HL-60/S4 (cell line): Measurements from ENCODE around the gene WDR64.

Experiments used
- in situ Hi-C: fragments of 300-500 bp; cut with MboI; formaldehyde crosslinking; loops from 2 replicates; pipeline ENCODE4 v1.14.3; 2022; ENCODE audit warnings: low sequenced_read_pairs

The WDR64 gene

DNA sequence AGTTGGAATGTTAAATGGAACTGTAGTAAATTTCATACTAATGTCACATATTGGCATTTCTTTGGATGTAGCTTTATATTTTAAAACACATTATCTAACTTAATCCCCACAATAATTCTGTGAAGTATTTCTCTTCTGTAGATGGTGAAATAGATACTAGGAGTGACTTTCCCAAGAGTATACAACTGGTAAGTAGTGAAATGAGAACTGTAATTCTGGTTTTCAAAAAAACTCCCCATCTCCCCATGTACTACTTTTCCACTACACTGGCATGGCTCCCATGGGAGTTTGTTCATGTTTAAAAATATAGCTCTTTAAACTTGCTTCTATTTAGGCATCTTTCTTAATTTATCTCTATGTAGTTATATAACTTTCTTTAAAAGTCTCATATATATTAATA is 22.1 kb upstream of the WDR64 start:
- in situ Hi-C loops = no loop called here

DNA sequence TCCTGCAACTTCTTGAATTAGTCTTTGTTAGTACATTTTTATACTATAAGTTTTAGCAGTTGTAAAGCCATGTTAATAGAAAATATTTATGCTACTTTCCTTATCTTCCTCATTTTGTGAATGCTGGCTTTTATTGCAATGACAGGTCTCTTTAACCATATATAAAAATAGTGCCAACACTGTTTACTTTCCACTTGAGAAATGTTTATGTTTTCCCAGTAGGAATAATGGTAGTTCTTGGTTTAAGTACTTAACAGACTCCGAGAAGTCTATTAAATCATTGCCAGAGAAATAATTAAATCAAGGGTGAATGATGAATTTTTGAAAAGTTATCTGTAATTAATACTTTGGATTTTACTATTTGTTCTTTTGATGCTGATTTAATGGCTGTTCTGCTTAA is 21.6 kb upstream of the WDR64 start:
- in situ Hi-C loops = no loop called here

DNA sequence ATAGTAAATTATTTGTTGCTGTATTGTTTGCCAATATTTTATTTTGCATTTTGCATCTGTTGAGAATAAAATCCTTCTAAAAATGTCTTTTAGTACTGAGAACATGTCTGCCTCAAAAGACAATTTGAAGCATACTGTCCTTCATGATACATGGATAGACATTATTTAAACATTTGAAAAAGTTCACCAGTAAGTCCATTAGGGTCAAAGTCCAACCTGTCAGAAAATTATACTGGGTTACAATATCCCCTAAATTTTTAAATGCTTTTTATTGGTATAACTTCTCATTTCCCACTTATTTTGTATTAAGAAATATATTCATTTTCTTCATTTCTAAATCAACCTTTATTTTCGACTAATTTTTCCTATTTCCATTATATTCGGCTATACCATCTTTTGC is 21.2 kb upstream of the WDR64 start:
- in situ Hi-C loops = no loop called here

DNA sequence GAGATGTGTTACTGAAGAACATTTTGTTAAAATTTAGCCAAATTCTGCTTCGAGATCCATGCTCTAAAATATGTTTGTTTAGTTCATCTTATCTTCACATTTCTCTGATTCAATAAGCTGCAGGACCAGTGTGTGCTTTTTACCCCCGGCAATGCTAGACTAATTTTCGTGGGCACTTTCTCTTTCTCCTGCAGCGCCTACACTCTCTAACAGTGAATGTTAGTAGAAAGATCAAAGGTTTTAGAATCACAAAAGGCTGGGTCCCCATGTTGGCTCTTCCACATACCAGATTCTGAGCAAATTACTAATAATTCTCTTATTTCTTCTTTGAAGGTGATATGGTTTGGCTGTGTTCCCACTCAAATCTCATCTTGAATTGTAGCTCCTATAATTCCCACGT is 20.4 kb upstream of the WDR64 start:
- in situ Hi-C loops = no loop called here

DNA sequence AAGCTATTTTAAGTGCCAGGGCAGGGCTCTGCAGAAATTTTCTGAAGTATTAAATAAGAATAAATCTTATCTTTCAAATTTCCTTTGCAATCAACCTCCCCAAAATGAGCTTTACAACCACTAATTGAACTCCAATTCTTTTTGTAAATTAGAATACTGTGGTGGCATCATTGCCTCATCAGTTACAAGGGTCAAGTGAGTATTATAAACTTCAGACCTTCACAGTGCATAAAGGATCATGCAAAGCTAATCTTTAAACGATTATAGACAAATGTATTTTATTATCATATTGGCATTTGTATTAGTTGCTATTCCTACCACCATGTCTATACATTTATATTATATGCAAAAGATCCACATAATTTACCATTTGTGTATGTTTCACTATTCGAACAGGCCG is 19.1 kb upstream of the WDR64 start:
- in situ Hi-C loops = no loop called here

DNA sequence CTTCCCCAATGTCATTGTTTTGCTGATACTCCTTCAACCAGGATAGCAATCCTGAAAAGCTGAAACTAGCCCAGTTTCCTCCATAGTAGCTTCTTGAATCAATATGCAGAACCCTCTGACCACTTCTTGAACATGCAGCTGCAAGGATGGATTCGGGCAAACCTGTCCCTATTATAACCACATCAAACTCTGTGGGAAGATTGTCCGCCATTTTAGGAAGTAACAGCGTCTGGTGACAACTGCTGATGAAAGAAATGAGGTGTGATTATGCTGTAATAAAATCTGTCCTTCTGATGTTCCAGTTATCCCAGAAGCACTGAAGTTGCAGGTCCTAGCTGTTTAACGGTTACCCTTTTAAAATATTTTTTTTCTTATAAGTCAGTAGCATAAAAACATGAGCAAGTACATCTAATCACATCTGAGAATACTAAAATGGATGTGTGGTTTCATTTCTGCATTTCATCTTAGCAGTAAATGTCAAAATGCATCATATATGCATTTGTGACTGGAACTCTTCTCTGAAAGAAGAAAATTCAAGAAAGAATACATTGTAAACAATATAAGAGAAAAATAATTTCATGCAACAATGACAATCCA is 16.4 kb upstream of the WDR64 start:
- in situ Hi-C loops = no loop called here

DNA sequence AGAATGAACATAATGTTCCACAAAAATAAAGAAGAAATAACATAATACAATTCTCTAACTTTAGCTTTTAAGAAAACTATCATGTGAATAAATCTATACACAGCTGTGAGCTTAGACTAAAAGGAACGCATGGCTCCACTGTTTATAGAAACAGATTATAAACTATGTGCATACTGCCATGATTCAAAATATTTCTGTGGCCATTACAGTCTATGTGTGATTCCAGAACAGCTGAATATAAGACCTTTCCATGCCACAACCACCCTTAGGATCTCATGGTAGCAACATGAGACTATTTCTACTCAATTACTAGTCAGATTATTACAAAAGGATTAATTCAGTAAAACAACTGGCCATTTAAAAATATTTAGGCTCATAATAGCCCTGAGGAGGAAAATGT is 15.8 kb upstream of the WDR64 start:
- in situ Hi-C loops = no loop called here

DNA sequence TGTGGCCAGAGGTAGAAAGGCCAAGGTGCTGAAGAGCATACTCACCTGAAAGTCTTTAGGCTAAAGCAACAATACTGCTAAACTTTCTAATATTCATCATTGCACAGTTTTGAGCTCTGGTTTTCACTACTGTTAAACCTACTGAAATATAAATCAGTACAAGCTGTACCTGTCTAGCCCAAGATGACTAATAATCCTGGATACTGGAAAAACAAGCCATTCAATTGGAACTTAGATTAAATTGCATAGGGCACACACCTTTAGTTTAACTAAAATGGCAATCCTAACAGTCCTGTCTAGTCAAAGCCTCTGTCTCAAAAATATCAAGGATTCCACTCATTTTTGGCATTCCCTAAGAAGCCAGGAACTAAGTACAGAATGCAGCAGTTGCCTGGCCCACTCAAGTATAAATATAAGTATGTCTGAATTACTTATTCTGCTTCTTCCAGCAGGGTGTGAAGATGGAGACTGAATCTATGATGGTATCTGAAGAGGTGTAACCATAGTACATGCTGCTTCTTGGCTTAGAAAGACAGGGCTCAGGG is 15.0 kb upstream of the WDR64 start:
- in situ Hi-C loops = no loop called here

DNA sequence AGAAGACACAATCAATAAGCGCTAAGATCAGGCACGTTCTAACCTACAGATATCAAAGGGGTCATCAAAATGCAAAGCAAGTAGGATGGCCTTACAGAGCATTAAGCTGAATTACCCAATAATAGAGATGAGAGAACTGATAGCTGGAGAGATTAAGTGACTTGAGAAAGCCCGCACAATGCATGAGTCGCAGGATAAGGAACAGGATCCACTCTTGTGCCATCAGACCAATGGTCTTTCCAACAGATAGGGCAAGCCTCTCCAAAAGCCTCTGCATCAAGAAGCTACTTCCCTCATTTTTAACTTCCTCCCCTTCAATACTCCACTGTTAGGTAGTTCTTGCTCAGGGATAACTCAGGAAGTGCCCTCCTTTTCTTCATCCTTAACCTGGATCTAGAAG is 14.5 kb upstream of the WDR64 start:
- in situ Hi-C loops = no loop called here

DNA sequence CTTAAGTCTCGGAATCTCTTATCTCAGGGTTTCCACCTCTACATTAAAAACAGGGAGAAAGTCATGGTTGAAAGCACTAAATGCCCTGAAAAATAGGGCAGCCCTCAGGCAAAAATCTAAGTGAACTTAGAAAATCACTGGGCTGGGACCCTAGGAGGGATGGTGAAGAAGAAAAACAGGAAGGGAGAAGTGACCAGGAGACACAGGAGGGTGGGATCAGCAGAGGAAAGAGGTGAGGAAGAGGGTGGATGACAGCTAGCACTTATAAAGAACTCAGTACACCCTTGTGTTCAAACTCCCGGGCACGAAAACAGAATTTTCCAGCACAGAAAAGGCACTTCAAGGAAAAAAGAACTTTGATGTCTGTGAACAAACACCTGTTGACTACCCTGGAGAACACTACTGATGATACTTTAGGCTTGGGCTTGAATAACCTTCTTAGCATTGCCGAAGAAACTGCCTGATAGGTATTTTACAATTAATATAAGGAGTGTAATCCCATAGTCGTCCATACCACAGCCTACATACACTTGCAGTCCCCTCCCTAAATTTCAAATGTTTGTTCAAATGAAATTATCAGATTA is 13.9 kb upstream of the WDR64 start:
- in situ Hi-C loops = no loop called here

DNA sequence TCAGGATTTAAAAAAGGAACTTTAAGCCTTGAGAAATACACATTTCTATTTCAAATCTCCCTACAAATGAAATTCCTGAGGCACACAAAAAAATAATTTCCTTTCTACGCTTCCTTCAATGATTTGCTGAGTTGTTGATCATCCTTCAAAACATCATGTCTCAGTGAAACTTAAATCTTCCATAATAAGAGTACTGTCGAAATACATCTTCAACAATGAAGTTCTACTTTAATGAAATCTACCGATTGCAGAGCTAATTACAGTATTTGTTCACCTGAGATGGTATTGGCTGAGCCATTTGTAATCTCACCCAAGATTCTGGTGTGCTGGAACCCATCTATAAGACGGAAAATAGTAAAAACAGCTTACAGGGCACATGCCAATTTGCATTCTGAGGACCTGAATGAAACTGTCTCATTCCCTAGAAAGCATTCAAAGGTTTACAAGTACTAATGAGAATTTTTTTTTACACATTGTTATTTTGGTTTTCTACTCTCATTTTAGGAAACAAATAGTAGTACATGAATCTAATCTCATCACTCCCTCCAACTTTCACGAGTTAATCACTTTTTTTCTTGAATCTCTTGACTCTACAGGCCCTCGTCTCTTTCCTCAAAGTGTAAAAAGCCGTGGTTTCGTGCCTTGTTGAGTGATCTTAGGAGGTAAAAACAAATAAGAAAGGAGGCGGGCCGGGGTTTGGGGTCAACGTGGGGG is 13.0 kb upstream of the WDR64 start:
- in situ Hi-C loops = no loop called here

DNA sequence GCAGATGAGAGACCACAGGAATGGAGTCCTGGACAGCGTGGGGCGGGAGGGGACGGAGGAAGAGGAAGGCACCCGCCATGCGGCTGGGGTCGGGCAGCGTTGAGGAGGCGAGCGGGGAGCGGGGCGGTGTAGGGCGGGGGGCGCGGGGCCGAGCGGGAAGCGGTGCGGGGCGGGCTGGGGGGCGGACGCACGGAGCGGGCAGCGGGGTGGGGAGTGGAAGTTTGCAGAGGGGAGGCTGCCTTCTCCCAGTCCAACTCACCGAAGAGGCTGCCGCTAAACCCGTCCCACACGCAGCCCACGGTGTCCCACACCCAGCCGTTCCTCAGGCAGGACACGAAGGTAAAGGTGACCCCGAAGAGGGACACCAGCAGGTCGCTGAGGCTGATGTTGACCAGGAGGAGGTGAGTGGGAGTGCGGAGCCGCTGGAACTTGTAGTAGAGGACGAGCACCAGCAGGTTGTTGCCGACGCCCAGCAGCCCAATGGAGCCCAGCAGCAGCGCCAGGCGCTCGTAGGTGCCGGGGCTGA is 12.4 kb upstream of the WDR64 start:
- in situ Hi-C loops = no loop called here

DNA sequence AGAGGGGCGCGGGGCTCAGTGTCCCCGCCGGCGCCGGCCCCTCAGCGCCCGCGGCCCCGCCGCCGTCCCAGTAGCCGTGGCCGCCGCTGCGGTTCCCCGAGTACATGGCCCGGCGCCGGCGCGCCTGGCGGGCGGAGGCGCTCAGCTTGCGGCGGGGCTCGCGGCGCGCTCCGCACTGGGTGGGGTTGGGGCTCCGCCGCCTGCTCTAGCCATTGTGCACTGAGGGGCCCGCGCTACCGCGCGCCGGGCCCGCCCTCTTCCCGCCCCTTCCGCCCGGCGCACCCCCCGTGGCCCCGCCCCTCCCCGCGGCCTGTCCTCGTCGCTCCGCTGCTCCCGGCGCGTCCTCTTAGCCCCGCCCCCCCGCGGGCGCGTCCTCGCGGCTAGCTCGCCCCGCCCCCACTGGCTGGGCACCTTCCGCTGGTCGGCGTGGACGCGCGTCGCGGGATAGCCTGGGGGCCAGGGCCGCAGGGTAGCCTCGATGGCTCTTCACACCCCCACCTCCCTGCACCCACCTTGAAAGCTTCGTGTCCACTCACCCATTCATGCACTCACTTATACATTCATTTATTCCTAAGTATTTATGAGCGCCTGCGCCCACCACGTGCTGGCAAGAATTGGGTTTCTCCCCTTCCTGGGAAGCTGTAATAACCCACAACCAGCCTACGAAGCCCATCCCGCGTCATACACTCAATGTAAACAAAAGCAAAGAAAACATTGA is 11.8 kb upstream of the WDR64 start, which contains the start of the genes CHML and OPN3:
TSS of gene CHML (minus strand) at position 221 of the 718 bp plus-strand sequence. CDS start 4,603 bp downstream, outside the sequence.
TSS of gene OPN3 (minus strand) at position 221 of the 718 bp plus-strand sequence. CDS start at position 106, 115 bp downstream.
- in situ Hi-C loops = no loop called here

DNA sequence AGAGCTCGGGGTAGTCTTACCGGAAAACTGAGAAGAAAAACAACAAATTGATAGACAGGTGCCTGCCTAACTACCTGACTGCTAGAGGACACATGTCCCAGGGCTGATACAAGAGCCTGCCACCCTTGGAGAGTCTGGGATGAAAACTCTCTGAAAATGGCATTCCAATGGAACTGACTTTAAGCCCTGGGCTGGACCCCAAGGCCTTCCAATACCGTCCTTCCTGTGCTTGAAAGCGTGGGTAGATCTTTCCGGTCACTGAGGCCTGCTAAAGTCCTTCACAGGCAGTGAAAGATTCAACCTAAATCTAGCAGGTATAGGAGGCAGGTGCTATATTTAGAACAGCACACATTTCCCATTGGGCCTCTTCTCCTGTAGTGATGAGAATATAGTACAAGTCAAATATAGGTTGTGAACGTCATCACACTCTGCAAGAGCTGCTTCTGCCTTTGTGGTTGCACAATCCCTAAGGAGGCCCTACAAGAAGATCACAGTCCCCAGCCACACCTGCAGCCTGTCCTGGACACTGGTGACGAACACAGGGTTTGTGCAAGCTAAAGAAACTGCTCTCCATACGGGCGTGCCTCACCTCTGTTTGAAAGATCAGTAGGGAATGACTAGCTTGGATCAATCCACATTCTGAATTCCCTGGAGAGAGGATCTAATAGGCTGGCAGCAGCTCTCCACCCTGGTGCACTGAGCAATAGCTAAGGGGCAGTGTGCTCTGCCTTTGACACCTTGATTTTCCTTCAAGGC is 11.0 kb upstream of the WDR64 start:
- in situ Hi-C loops = no loop called here

DNA sequence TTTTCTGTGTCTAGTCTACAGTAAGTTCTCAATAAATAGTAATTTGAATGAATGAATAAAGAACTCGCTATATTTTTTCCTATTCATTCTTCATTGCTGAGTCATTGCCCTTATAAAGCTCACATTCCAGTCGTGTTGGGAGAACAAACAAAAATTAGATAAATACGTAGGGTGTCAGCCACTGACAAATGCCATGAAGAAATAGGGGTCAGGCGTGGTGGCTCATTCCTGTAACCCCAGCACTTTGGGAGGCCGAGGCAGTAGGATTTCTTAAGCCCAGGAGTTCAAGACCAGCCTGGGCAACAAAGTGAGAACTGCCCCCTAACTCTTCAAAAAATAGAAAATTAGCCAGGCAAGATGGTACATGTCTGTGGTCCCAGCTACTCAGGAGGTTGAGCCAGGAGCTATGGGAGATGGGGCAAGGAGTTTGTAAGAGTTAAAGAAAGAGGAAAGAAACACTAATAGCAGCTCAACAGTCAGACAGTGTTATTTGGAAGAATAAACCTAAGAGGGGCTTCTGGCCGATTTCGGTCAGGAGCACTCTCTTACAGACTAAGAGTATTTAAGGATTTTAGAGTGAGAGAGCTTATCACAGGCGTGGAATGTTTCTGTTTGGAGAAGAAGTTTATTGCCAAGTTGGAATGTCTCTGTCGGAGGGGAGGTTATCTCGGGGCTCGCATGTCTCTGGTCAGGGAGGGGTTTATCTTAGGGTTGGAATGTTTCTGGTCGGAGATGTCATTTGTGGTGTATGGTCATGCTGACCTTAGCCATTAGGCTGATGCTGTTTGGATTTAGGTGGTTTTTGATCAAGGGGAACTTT is 10.1 kb upstream of the WDR64 start:
- in situ Hi-C loops = no loop called here

DNA sequence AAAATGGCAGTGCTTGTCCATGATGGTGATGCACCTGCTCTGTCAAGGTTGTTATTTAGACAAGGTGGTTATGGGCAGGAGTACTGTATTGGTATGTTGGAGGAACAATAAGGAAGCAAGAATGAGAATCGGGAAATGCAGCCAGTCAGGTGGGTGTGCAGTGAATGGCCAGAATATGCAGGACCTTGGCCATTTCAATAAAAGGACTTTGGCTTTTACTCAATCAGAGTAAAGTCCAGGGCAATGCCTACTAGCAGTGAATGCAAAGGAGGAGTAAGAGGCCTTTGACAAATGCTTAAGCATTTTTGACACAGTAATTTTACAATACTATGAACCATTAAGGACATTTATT is 9.5 kb upstream of the WDR64 start:
- in situ Hi-C loops = no loop called here

DNA sequence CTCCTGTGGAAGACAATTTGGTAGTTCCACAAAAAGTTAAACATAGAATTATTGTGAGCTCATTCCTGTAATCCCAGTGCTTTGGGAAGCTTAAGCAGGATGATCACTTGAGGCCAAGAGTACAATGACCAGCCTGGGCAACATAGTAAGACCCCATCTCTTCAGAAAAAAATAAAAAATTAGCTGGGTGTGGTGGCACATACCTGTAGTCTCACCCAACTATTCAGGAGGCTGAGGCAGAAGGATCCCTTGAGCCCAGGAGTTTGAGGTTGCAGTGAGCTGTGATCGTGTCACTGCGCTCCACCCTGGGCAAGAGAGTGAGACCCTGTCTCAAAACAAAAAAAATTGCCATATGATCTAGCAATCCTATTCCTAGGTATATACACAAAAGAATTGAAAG is 7.8 kb upstream of the WDR64 start:
- in situ Hi-C loops = no loop called here

DNA sequence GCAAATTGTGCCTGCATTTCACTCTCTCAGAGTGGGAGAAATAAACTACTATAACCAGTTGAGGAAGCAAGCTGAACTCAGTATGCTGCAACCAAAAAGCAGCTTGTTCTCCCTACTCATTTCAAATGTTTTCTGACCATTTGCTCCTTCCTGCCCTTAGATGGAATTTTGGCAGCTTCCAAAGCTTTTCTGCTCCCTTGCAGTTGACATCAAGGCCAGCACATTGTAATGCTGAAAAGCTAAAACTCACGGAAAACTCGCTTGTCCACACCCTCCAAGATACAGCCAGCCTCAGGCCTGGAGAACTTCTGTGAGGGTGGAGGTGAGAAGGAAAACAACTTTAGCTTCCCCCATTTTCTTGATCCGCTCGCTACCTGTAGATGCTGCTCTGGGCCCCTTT is 6.9 kb upstream of the WDR64 start:
- in situ Hi-C loops = no loop called here

DNA sequence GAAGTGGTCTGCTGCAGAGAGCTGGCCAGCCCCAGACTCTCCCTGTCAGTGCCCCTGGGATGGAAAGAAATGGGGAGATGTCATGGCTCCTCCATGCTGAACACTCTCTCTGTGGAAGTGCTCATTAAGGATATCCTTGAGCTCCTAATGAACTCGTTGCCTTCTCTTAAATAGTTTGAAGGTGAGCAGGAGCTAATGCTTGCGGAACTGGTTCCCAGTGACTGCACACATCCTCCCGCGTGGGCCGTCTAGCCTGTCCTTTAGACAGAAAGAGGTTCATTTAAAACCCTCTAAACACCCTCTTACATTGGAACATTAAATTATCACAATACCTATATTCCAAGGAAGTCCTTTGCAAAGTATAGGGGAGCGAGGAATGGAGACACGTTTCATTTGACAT is 5.9 kb upstream of the WDR64 start:
- in situ Hi-C loops = no loop called here

DNA sequence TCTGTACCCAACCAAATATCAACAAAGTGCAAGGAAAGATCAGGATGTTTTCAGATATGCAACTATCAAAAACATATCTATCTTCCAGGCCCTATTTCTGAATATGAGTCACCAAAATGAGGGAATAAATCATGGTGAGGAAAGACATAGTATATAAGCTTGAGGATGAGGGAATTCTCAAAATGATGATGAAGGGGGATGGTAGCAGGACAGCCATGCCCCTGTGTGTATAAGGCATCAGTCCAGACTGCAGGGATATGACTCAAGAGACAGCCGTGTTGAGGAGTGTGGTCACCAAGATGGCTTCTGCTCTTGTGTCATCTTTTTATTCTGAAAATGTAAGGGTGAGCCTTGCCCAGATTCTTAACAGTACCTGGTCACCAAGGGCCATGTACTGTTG is 4.4 kb upstream of the WDR64 start:
- in situ Hi-C loops = no loop called here
